SH-SY5Y (cell line): ENCODE data around the gene SND1.

Experiments
- GATA2 ChIP-seq: IDR thresholded peaks from 2 replicates; pipeline ENCODE4 v1.6.1; 2011; ENCODE audit warnings: mild to moderate bottlenecking, low read depth, low read length
- GATA3 ChIP-seq: IDR thresholded peaks from 2 replicates; pipeline ENCODE4 v1.6.1; 2011; ENCODE audit warnings: low read depth, mild to moderate bottlenecking, low read length, moderate library complexity

DNA sequence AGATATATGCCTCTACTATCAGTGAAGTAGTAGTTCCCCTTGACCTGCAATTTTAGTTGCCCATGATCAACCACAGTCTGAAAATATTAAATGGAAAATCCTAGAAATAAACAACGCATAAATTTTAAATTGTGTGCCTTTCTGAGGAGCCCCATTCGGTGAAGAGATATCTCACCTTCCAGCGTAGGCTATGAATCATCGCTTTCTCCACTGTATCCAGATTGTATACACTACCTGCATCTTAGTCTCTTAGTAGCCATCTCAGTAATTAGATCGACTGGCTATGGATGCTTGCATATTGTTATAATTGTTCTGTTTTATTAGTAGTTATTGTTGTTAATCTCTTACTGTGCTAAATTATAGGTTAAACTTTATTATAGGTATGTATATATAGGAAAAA lies 227.9 kb downstream of the SND1 start:
- TF ChIP-seq GATA2 = no peak
- no peak for TF ChIP-seq GATA3
